SH-SY5Y (cell line): ENCODE measurements around the gene KRTAP5-7.

Experiments
- GATA2 ChIP-seq: IDR thresholded peaks from 2 replicates; pipeline ENCODE4 v1.6.1; 2011; ENCODE audit warnings: mild to moderate bottlenecking, low read depth, low read length
- GATA3 ChIP-seq: IDR thresholded peaks from 2 replicates; pipeline ENCODE4 v1.6.1; 2011; ENCODE audit warnings: low read depth, mild to moderate bottlenecking, low read length, moderate library complexity

DNA sequence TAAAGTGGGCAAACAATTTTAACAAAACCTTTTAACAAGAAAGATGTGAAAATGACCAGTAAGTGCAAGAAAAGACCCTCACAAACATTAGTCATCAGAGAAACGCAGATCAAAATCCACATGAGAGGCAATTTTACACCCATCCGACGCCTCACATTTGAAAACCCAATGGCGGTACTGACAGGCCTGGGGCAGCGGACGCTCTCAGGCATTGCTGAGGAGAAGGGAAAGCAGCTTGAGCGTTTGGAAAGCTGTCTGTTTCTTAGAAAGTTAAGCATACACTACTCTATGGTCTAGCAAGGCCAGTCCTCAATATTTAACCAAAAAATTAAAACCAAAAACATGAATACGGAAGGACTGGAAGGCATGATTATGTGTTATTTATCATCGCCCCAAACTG, 8.8 kb downstream of the KRTAP5-7 start:
- TF ChIP-seq GATA3 (no peak), GATA2 (no peak)
